IMR-90 (cell line): Measurements from ENCODE around the gene GRIA4. TPM values are rescaled to one million over a fixed set of nuclear protein-coding genes. Genes with fewer than 3 reads are reported as not detected.

Source experiments
- ATAC-seq: fragments of 200-7000 bp; cut with Tn5 transposase; 2 replicates; pipeline ENCODE4 v1.9.1; 2020; ENCODE audit warnings: low read depth, mild to moderate bottlenecking, moderate library complexity
- BruUV-seq: library from RNA; stranded (reverse); fragments of 400-500 nt; replicated peaks from 2 replicates; lab custom pipeline; 2021; lab: Mats Ljungman, UMichigan
- CTCF ChIA-PET: fragments of 300-600 bp; formaldehyde crosslinking; extraction: SDS; loops from one replicate; lab custom pipeline; 2021; ENCODE audit warnings: antibody characterized with exemption; lab: Yijun Ruan, JAX
- POLR2A ChIA-PET: fragments of 300-600 bp; sonication (Branson Sonifier 250); formaldehyde crosslinking; loops from one replicate; lab custom pipeline; 2022; ENCODE audit warnings: antibody characterized with exemption; ENCODE audit not compliant: unreplicated experiment; lab: Charles Lee
- DNase-seq: peaks from one replicate; pipeline ENCODE4 v3.0.0; 2013
- H2AFZ ChIP-seq: replicated peaks from 2 replicates; pipeline ENCODE3; 2013; ENCODE audit warnings: low read length, mild to moderate bottlenecking; ENCODE audit not compliant: poor library complexity
- H2AK5ac ChIP-seq: 2 replicates; pipeline ENCODE4 v1.6.1; 2013; ENCODE audit warnings: low read depth, low read length, inconsistent platforms
- H2AK9ac ChIP-seq: replicated peaks from 2 replicates; pipeline ENCODE3; 2013; ENCODE audit warnings: mild to moderate bottlenecking, low read depth, low read length, moderate library complexity; ENCODE audit not compliant: poor library complexity
- H2BK120ac ChIP-seq: 2 replicates; pipeline ENCODE4 v1.6.1; 2013; ENCODE audit warnings: low read depth, low read length, inconsistent platforms
- H2BK15ac ChIP-seq: 3 replicates; pipeline ENCODE4 v1.6.1; 2013; ENCODE audit warnings: low read depth, low read length, inconsistent platforms
- H2BK20ac ChIP-seq: 2 replicates; pipeline ENCODE4 v1.6.1; 2013; ENCODE audit warnings: low read depth, mild to moderate bottlenecking, inconsistent platforms, low read length, moderate library complexity
- H2BK5ac ChIP-seq: 2 replicates; pipeline ENCODE4 v1.6.1; 2013; ENCODE audit warnings: mild to moderate bottlenecking, low read depth, low read length, inconsistent platforms; ENCODE audit not compliant: poor library complexity, severe bottlenecking
- H3K14ac ChIP-seq: replicated peaks from 2 replicates; pipeline ENCODE4 v1.6.1; 2013; ENCODE audit warnings: low read depth, low read length, inconsistent platforms
- H3K18ac ChIP-seq: 2 replicates; pipeline ENCODE4 v1.6.1; 2013; ENCODE audit warnings: low read depth, low read length, control low read depth
- H3K23ac ChIP-seq: 2 replicates; pipeline ENCODE4 v1.6.1; 2013; ENCODE audit warnings: low read depth, low read length, inconsistent platforms
- H3K27ac ChIP-seq: 2 replicates; pipeline ENCODE4 v1.5.1; 2013; ENCODE audit warnings: mild to moderate bottlenecking, control low read depth, low read length; ENCODE audit not compliant: insufficient read depth
- H3K27me3 ChIP-seq: 2 replicates; pipeline ENCODE4 v1.6.1; 2013; ENCODE audit warnings: low read length; ENCODE audit not compliant: control insufficient read depth, insufficient read depth
- H3K36me3 ChIP-seq: 2 replicates; pipeline ENCODE4 v1.6.1; 2013; ENCODE audit warnings: low read length, mixed read lengths; ENCODE audit not compliant: control insufficient read depth, insufficient read depth
- H3K4ac ChIP-seq: 2 replicates; pipeline ENCODE4 v1.6.1; 2013; ENCODE audit warnings: low read depth, low read length, inconsistent platforms
- H3K4me1 ChIP-seq: 2 replicates; pipeline ENCODE4 v1.6.1; 2013; ENCODE audit warnings: low read length, mixed read lengths; ENCODE audit not compliant: control insufficient read depth, insufficient read depth
- H3K4me2 ChIP-seq: 2 replicates; pipeline ENCODE4 v1.6.1; 2013; ENCODE audit warnings: low read depth, mild to moderate bottlenecking, control low read depth, low read length, moderate library complexity
- H3K4me3 ChIP-seq: 2 replicates; pipeline ENCODE4 v1.5.1; 2013; ENCODE audit warnings: low read depth, mild to moderate bottlenecking, control low read depth, low read length, moderate library complexity; ENCODE audit not compliant: insufficient read depth
- H3K56ac ChIP-seq: 2 replicates; pipeline ENCODE4 v1.6.1; 2013; ENCODE audit warnings: low read length, inconsistent platforms; ENCODE audit not compliant: insufficient read depth; ENCODE audit errors: extremely low read depth
- H3K79me1 ChIP-seq, 2 experiments: 2 replicates each; pipeline ENCODE4 v1.6.1; 2013; ENCODE audit warnings: low read length in 2 of 2, inconsistent platforms in 1 of 2, low read depth in 1 of 2
- H3K9ac ChIP-seq: 2 replicates; pipeline ENCODE4 v1.6.1; 2013; ENCODE audit warnings: low read depth, low read length, control low read depth
- H3K9me1 ChIP-seq: 2 replicates; pipeline ENCODE4 v1.6.1; 2013; ENCODE audit warnings: low read length, inconsistent platforms; ENCODE audit not compliant: insufficient read depth
- H3K9me3 ChIP-seq: 2 replicates; pipeline ENCODE4 v1.6.1; 2013; ENCODE audit warnings: low read length; ENCODE audit not compliant: control insufficient read depth, insufficient read depth
- H4K20me1 ChIP-seq: 2 replicates; pipeline ENCODE4 v1.6.1; 2013; ENCODE audit warnings: low read length, inconsistent platforms; ENCODE audit not compliant: insufficient read depth
- H4K5ac ChIP-seq: 2 replicates; pipeline ENCODE4 v1.6.1; 2013; ENCODE audit warnings: mild to moderate bottlenecking, low read depth, low read length, control low read depth
- H4K8ac ChIP-seq, 2 experiments: 2 replicates each; pipeline ENCODE4 v1.6.1; 2013; ENCODE audit warnings: low read depth in 2 of 2, low read length in 2 of 2, control low read depth in 1 of 2, inconsistent platforms in 1 of 2
- H4K91ac ChIP-seq: 2 replicates; pipeline ENCODE4 v1.6.1; 2013; ENCODE audit warnings: low read depth, low read length, inconsistent platforms; ENCODE audit not compliant: insufficient read depth
- BHLHE40 ChIP-seq: fragments of 150-350 bp; IDR thresholded peaks from 2 replicates; pipeline ENCODE4 v1.6.1; 2016; ENCODE audit warnings: mild to moderate bottlenecking, low read depth, low read length
- CEBPB ChIP-seq: IDR thresholded peaks from 2 replicates; pipeline ENCODE4 v1.6.1; 2012; ENCODE audit warnings: low read depth, low read length, improper control_type of control experiment
- CHD1 ChIP-seq: IDR thresholded peaks from 2 replicates; pipeline ENCODE4 v1.6.1; 2012; ENCODE audit warnings: low read depth, low read length, improper control_type of control experiment
- FOS ChIP-seq: fragments of 150-350 bp; IDR thresholded peaks from 2 replicates; pipeline ENCODE4 v1.6.1; 2016; ENCODE audit warnings: low read depth, low read length
- MAFK ChIP-seq: IDR thresholded peaks from 2 replicates; pipeline ENCODE4 v1.6.1; 2012; ENCODE audit warnings: low read depth, low read length, improper control_type of control experiment
- MAZ ChIP-seq: IDR thresholded peaks from 2 replicates; pipeline ENCODE4 v1.6.1; 2012; ENCODE audit warnings: low read depth, mild to moderate bottlenecking, low read length, improper control_type of control experiment, moderate library complexity, borderline replicate concordance
- MXI1 ChIP-seq: IDR thresholded peaks from 2 replicates; pipeline ENCODE4 v1.6.1; 2012; ENCODE audit warnings: low read depth, mild to moderate bottlenecking, low read length, moderate library complexity, borderline replicate concordance
- NFE2L2 ChIP-seq: fragments of 150-350 bp; IDR thresholded peaks from 2 replicates; pipeline ENCODE4 v1.6.1; 2016; ENCODE audit warnings: low read depth, mild to moderate bottlenecking, low read length
- POLR2A ChIP-seq: IDR thresholded peaks from 2 replicates; pipeline ENCODE4 v1.6.1; 2012; ENCODE audit warnings: mild to moderate bottlenecking, low read depth, low read length
- RAD21 ChIP-seq: IDR thresholded peaks from 2 replicates; pipeline ENCODE4 v1.6.1; 2012; ENCODE audit warnings: low read length, improper control_type of control experiment
- RCOR1 ChIP-seq: IDR thresholded peaks from 2 replicates; pipeline ENCODE4 v1.6.1; 2012; ENCODE audit warnings: mild to moderate bottlenecking, low read length, improper control_type of control experiment; ENCODE audit not compliant: insufficient replicate concordance
- RFX5 ChIP-seq: IDR thresholded peaks from 2 replicates; pipeline ENCODE4 v1.8.0; 2012; ENCODE audit warnings: low read depth, mild to moderate bottlenecking, low read length, moderate library complexity
- SMC3 ChIP-seq: fragments of 150-350 bp; IDR thresholded peaks from 2 replicates; pipeline ENCODE4 v1.6.1; 2016; ENCODE audit warnings: low read depth, mild to moderate bottlenecking, antibody characterized with exemption, low read length, moderate library complexity
- WGBS, 2 experiments: methylation state at CpG; one replicate each; pipeline versions ENCODE4 v1.1.5 to v1.1.7; 2013; ENCODE audit warnings: missing lambda C conversion rate in 2 of 2; ENCODE audit not compliant: insufficient read length in 1 of 2; ENCODE audit errors: extremely low coverage in 2 of 2; 5-methylcytosine and 5-hydroxymethylcytosine counted together
- dilution Hi-C: fragments of 300-500 bp; cut with HindIII; formaldehyde crosslinking; loops from one replicate; pipeline ENCODE4 v1.14.3; 2018; ENCODE audit warnings: low sequenced_read_pairs; ENCODE audit not compliant: unreplicated experiment
- in situ Hi-C: fragments of 300-500 bp; cut with MboI; formaldehyde crosslinking; loops from 3 replicates; pipeline ENCODE4 v1.14.3; 2019; ENCODE audit warnings: low sequenced_read_pairs, inconsistent platforms, mixed read lengths
- intact Hi-C: fragments of 100-400 bp; cut with micrococcal nuclease; formaldehyde crosslinking; loops from 2 replicates; pipeline ENCODE4 v1.10.0; 2022
- polyA plus RNA-seq, 3 experiments: library from polyadenylated mRNA; depleted of rRNA; stranded (reverse); fragments of >200 nt; gene quantifications; 2 replicates each; pipeline ENCODE4 v1.2.3, GENCODE V29; 2012; ENCODE audit warnings: low replicate concordance in 1 of 3
- total RNA-seq: library from RNA; depleted of rRNA; stranded (reverse); fragments of >200 nt; gene quantifications from 2 replicates; pipeline ENCODE4 v1.2.3, GENCODE V29; 2012
- TF ChIP-seq, protein P1 (sequence below): fragments of 150-350 bp; IDR thresholded peaks from 2 replicates; pipeline ENCODE4 v1.6.1; 2016; ENCODE audit warnings: low read depth, mild to moderate bottlenecking, low read length, moderate library complexity, borderline replicate concordance
- TF ChIP-seq, protein P2 (sequence below): conservative IDR thresholded peaks from 2 replicates; pipeline ENCODE4 v1.5.1; 2012; ENCODE audit warnings: mild to moderate bottlenecking, low read depth, low read length, improper control_type of control experiment
- TF ChIP-seq, protein P3 (sequence below): fragments of 150-350 bp; IDR thresholded peaks from 2 replicates; pipeline ENCODE4 v1.6.1; 2017; ENCODE audit warnings: mild to moderate bottlenecking, antibody characterized with exemption, low read length, low read depth

The GRIA4 gene
- total and polyA plus RNA-seq, 2 of the 4 experiments (the other 2 are of a cell fraction): 0.36 to 1.0 TPM

DNA sequence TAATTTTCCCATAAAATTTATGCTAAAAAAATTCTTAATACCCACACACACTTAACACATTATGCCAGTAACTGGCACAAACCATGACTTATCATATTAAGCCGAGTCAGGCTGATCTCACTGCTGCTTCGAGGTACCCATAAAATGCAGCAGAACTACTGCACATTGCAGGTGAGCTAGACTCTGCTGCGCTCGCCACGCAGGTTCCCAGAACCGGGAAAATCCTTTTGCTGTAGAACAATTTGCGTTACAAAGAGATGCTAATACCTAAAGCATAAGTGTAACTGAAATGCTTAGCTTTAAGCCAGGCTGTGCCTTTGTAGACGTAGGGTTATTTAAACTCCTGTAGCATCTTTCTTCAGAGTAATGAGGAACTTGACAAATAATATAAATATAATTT lies 211.9 kb downstream of the GRIA4 start:
- Histone ChIP-seq H3K4ac (no peak overlapping the region), H3K56ac (no peak overlapping the region), H2BK120ac (no peak overlapping the region), H2AK9ac (no peak overlapping the region), H4K91ac (no peak overlapping the region), H3K27me3 (no peaks in the 10 kb centered on the region), H4K8ac (no peak overlapping the region), H3K36me3 (no peaks in the 10 kb centered on the region), H3K4me2 (no peak overlapping the region), H4K5ac (no peak overlapping the region), H3K9ac (no peak overlapping the region), H2BK15ac (no peak overlapping the region), H3K9me3 (no peaks in the 10 kb centered on the region), H3K9me1 (0 out of 2 replicates have a peak, but pooled peaks cover 2% of the 10 kb centered on the region), H3K79me1 (no peaks in the 10 kb centered on the region), H3K27ac (no peak overlapping the region), H3K14ac (no peak overlapping the region), H2BK5ac (no peak overlapping the region), H2AFZ (no peak overlapping the region), H3K18ac (no peak overlapping the region), H2BK20ac (no peak overlapping the region), H3K4me3 (no peak overlapping the region), H2AK5ac (no peak overlapping the region), H3K4me1 (no peaks in the 10 kb centered on the region), H3K23ac (no peak overlapping the region), H4K20me1 (no peaks in the 10 kb centered on the region)
- no TSS peak for BruUV-seq
- ChIA-PET POLR2A (no interaction called here), CTCF (no interaction called here)
- no peak for TF ChIP-seq RAD21
- TF ChIP-seq, protein P1, sequence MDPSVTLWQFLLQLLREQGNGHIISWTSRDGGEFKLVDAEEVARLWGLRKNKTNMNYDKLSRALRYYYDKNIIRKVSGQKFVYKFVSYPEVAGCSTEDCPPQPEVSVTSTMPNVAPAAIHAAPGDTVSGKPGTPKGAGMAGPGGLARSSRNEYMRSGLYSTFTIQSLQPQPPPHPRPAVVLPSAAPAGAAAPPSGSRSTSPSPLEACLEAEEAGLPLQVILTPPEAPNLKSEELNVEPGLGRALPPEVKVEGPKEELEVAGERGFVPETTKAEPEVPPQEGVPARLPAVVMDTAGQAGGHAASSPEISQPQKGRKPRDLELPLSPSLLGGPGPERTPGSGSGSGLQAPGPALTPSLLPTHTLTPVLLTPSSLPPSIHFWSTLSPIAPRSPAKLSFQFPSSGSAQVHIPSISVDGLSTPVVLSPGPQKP: no peak
- TF ChIP-seq RFX5: no peak
- TF ChIP-seq NFE2L2: no peak
- no peak for TF ChIP-seq MAFK
- TF ChIP-seq, protein P2, sequence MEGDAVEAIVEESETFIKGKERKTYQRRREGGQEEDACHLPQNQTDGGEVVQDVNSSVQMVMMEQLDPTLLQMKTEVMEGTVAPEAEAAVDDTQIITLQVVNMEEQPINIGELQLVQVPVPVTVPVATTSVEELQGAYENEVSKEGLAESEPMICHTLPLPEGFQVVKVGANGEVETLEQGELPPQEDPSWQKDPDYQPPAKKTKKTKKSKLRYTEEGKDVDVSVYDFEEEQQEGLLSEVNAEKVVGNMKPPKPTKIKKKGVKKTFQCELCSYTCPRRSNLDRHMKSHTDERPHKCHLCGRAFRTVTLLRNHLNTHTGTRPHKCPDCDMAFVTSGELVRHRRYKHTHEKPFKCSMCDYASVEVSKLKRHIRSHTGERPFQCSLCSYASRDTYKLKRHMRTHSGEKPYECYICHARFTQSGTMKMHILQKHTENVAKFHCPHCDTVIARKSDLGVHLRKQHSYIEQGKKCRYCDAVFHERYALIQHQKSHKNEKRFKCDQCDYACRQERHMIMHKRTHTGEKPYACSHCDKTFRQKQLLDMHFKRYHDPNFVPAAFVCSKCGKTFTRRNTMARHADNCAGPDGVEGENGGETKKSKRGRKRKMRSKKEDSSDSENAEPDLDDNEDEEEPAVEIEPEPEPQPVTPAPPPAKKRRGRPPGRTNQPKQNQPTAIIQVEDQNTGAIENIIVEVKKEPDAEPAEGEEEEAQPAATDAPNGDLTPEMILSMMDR: no peak
- TF ChIP-seq BHLHE40: no peak
- no peak for TF ChIP-seq MAZ
- no peak for TF ChIP-seq CHD1
- TF ChIP-seq SMC3: no peak
- no peak for TF ChIP-seq CEBPB
- TF ChIP-seq, protein P3, sequence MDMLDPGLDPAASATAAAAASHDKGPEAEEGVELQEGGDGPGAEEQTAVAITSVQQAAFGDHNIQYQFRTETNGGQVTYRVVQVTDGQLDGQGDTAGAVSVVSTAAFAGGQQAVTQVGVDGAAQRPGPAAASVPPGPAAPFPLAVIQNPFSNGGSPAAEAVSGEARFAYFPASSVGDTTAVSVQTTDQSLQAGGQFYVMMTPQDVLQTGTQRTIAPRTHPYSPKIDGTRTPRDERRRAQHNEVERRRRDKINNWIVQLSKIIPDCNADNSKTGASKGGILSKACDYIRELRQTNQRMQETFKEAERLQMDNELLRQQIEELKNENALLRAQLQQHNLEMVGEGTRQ: no peak
- TF ChIP-seq FOS: no peak
- no peak for TF ChIP-seq RCOR1
- no peak for TF ChIP-seq POLR2A
- no peak for TF ChIP-seq MXI1
- intact Hi-C loops (no loop called here), in situ Hi-C loops (no loop called here), dilution Hi-C loops (no loop called here)
- DNase-seq: no peak
- ATAC-seq: no peak
- 42% methylated on average over 2 of the region's 8 CpGs; no CpG with 5 or more reads in 1 of the 2 experiments for WGBS, 2 experiments
